ENCODE measurements around the gene DENND1A. TPM values are rescaled to one million over a fixed set of nuclear protein-coding genes. Genes with fewer than 3 reads are reported as not detected.

Gene DENND1A
- total RNA-seq, 1 donor from 2014 or later = 12.6 TPM

GRCh38 chr9:123883634-123884033 is 46.3 kb downstream of the DENND1A start:
- ATAC-seq (ENCODE audit: poor library complexity) (no peak), DNase-seq (no peak)
- intact Hi-C loops (cut with DNase I) = no loop called here

- ATAC-seq (ENCODE audit: poor library complexity) = no peak
- DNase-seq = no peak
- intact Hi-C loops (cut with DNase I) = no loop called here
Observed at GRCh38 chr9:123881604-123882003, 48.3 kb downstream of the DENND1A start.

- ATAC-seq (ENCODE audit: poor library complexity) (no peak), DNase-seq (no peak)
- intact Hi-C loops (cut with DNase I) = no loop called here
Observed at GRCh38 chr9:123880420-123880819, 49.5 kb downstream of the DENND1A start.

- intact Hi-C loops (cut with DNase I) = no loop called here
- ATAC-seq (ENCODE audit: poor library complexity) = no peak
Observed at GRCh38 chr9:123876750-123877149, 53.2 kb downstream of the DENND1A start.

GRCh38 chr9:123872710-123873109 is 57.2 kb downstream of the DENND1A start:
- intact Hi-C loops (cut with DNase I) = no loop called here
- DNase-seq (no peak), ATAC-seq (ENCODE audit: poor library complexity) (no peak)

More at GRCh38 chr9:123876750-123877149, 53.2 kb downstream of the DENND1A start:
- DNase-seq = no peak

- ATAC-seq (ENCODE audit: poor library complexity) = peak; percentile 68
- DNase-seq = no peak
- intact Hi-C loops (cut with DNase I) = no loop called here
Observed at GRCh38 chr9:123871781-123872180, 58.1 kb downstream of the DENND1A start.

GRCh38 chr9:123868002-123868401 is 61.9 kb downstream of the DENND1A start:
- no peak for DNase-seq
- no peak for ATAC-seq (ENCODE audit: poor library complexity)
- intact Hi-C loops (cut with DNase I) = no loop called here

GRCh38 chr9:123867034-123867433 is 62.9 kb downstream of the DENND1A start:
- DNase-seq = no peak
- ATAC-seq (ENCODE audit: poor library complexity) = peak; percentile 18
- intact Hi-C loops (cut with DNase I) = no loop called here

- no peak for DNase-seq
- intact Hi-C loops (cut with DNase I) = no loop called here
- ATAC-seq (ENCODE audit: poor library complexity) = no peak
Observed at GRCh38 chr9:123866497-123866896, 63.4 kb downstream of the DENND1A start.

- no peak for DNase-seq
- intact Hi-C loops (cut with DNase I) = no loop called here
- peak; percentile 60 for ATAC-seq (ENCODE audit: poor library complexity)
Observed at GRCh38 chr9:123865226-123866000, 64.5 kb downstream of the DENND1A start.

GRCh38 chr9:123864251-123864650 is 65.7 kb downstream of the DENND1A start:
- ATAC-seq (ENCODE audit: poor library complexity) = no peak
- intact Hi-C loops (cut with DNase I) = no loop called here
- no peak for DNase-seq

- ATAC-seq (ENCODE audit: poor library complexity) = peak; percentile 71
- intact Hi-C loops (cut with DNase I) = no loop called here
Observed at GRCh38 chr9:123863164-123863855, 66.6 kb downstream of the DENND1A start.

GRCh38 chr9:123861756-123862120 is 68.2 kb downstream of the DENND1A start:
- intact Hi-C loops (cut with DNase I) = no loop called here
- DNase-seq (no peak), ATAC-seq (ENCODE audit: poor library complexity) (no peak)

More at GRCh38 chr9:123863164-123863855, 66.6 kb downstream of the DENND1A start:
- no peak for DNase-seq

GRCh38 chr9:123861086-123861755 is 68.7 kb downstream of the DENND1A start:
- no peak for ATAC-seq (ENCODE audit: poor library complexity)
- intact Hi-C loops (cut with DNase I) = no loop called here
- no peak for DNase-seq

GRCh38 chr9:123860603-123861002 is 69.3 kb downstream of the DENND1A start:
- intact Hi-C loops (cut with DNase I) = no loop called here
- no peak for DNase-seq
- no peak for ATAC-seq (ENCODE audit: poor library complexity)

- ATAC-seq (ENCODE audit: poor library complexity) = no peak
- intact Hi-C loops (cut with DNase I) = no loop called here
- no peak for DNase-seq
Observed at GRCh38 chr9:123852403-123852802, 77.5 kb downstream of the DENND1A start.

GRCh38 chr9:123851851-123852250 is 78.1 kb downstream of the DENND1A start:
- DNase-seq (no peak), ATAC-seq (ENCODE audit: poor library complexity) (no peak)
- intact Hi-C loops (cut with DNase I) = no loop called here

GRCh38 chr9:123848447-123849085 is 81.4 kb downstream of the DENND1A start:
- intact Hi-C loops (cut with DNase I) = no loop called here
- DNase-seq (no peak), ATAC-seq (ENCODE audit: poor library complexity) (no peak)

- intact Hi-C loops (cut with DNase I) = no loop called here
- DNase-seq (no peak), ATAC-seq (ENCODE audit: poor library complexity) (no peak)
Observed at GRCh38 chr9:123846966-123847365, 83.0 kb downstream of the DENND1A start.
